WTC11 (cell line): ENCODE data around the gene DEFB132. TPM values are rescaled to one million over a fixed set of nuclear protein-coding genes. Genes with fewer than 3 reads are reported as not detected.

Experiments used
- ATAC-seq: fragments of 200-7000 bp; cut with Tn5 transposase; 2 replicates; pipeline ENCODE4 v1.10.0; 2021; ENCODE audit warnings: mild to moderate bottlenecking, moderate library complexity
- CTCF ChIA-PET: fragments of 300-600 bp; sonication (Branson Sonifier 250); formaldehyde crosslinking; loops from one replicate; lab custom pipeline; 2021; ENCODE audit warnings: antibody characterized with exemption; lab: Charles Lee
- POLR2A ChIA-PET: fragments of 350-600 bp; sonication (Branson Sonifier 250); formaldehyde crosslinking; loops from one replicate; lab custom pipeline; 2021; ENCODE audit warnings: antibody characterized with exemption; lab: Charles Lee
- DNase-seq: peaks from one replicate; pipeline ENCODE4 v3.0.0; 2021; ENCODE audit warnings: low spot score
- H3K27ac Mint-ChIP-seq: 2 replicates; pipeline ENCODE4 v1.8.0; 2021; ENCODE audit warnings: mixed read lengths
- H3K27me3 Mint-ChIP-seq: 2 replicates; pipeline ENCODE4 v1.8.0; 2021; ENCODE audit warnings: low read depth, mild to moderate bottlenecking, moderate library complexity, mixed read lengths
- H3K36me3 Mint-ChIP-seq: 2 replicates; pipeline ENCODE4 v1.8.0; 2021; ENCODE audit warnings: mixed read lengths
- H3K4me1 Mint-ChIP-seq: 2 replicates; pipeline ENCODE4 v1.8.0; 2022; ENCODE audit warnings: mixed read lengths
- H3K4me3 Mint-ChIP-seq: 2 replicates; pipeline ENCODE4 v1.8.0; 2021; ENCODE audit warnings: mild to moderate bottlenecking, moderate library complexity, mixed read lengths
- H3K9me3 Mint-ChIP-seq: 2 replicates; pipeline ENCODE4 v1.8.0; 2021; ENCODE audit warnings: mixed read lengths
- E2F4 ChIP-seq: sonication (generic); formaldehyde crosslinking; IDR thresholded peaks from 2 replicates; pipeline ENCODE4 v1.8.1; 2022; ENCODE audit warnings: low read depth, mild to moderate bottlenecking, moderate library complexity, missing genetic modification reagents, borderline replicate concordance
- FOXJ3 ChIP-seq: sonication (generic); formaldehyde crosslinking; IDR thresholded peaks from 2 replicates; pipeline ENCODE4 v1.9.0; 2021; ENCODE audit warnings: missing genetic modification reagents, mild to moderate bottlenecking, borderline replicate concordance
- KAT7 ChIP-seq: sonication (generic); formaldehyde crosslinking; IDR thresholded peaks from 2 replicates; pipeline ENCODE4 v1.8.1; 2023; ENCODE audit warnings: missing genetic modification reagents, mild to moderate bottlenecking, borderline replicate concordance
- NR2C2 ChIP-seq: sonication (generic); formaldehyde crosslinking; IDR thresholded peaks from 2 replicates; pipeline ENCODE4 v1.8.0; 2022; ENCODE audit warnings: mild to moderate bottlenecking, missing genetic modification reagents
- RELA ChIP-seq: sonication (generic); formaldehyde crosslinking; IDR thresholded peaks from 2 replicates; pipeline ENCODE4 v1.8.1; 2022; ENCODE audit warnings: missing genetic modification reagents, mild to moderate bottlenecking, borderline replicate concordance
- STAT6 ChIP-seq: sonication (generic); formaldehyde crosslinking; conservative IDR thresholded peaks from 2 replicates; pipeline ENCODE4 v1.8.1; 2023; ENCODE audit warnings: mild to moderate bottlenecking, low read depth, missing genetic modification reagents, moderate library complexity
- ZNF219 ChIP-seq: sonication (generic); formaldehyde crosslinking; IDR thresholded peaks from 2 replicates; pipeline ENCODE4 v1.8.0; 2023; ENCODE audit warnings: missing genetic modification reagents, mild to moderate bottlenecking, borderline replicate concordance
- ZNF532 ChIP-seq: fragments of 250-450 bp; sonication (Bioruptor Pico); IDR thresholded peaks from 2 replicates; pipeline ENCODE4 v1.9.0; 2021; ENCODE audit warnings: mild to moderate bottlenecking, borderline replicate concordance
- total RNA-seq: library from RNA; stranded (reverse); gene quantifications from 3 replicates; pipeline ENCODE4 v1.2.3, GENCODE V29; 2021
- TF ChIP-seq, protein P1 (sequence below): sonication (generic); formaldehyde crosslinking; IDR thresholded peaks from 2 replicates; pipeline ENCODE4 v1.8.1; 2022; ENCODE audit warnings: missing genetic modification reagents, borderline replicate concordance
- TF ChIP-seq, protein P2 (sequence below): sonication (generic); formaldehyde crosslinking; IDR thresholded peaks from 2 replicates; pipeline ENCODE4 v1.8.1; 2023; ENCODE audit warnings: mild to moderate bottlenecking, missing genetic modification reagents

Gene DEFB132
- total RNA-seq, 1 experiment from 2014 or later, result not detected

- no peak for DNase-seq
- peaks cover 77% of the 10 kb centered on the region for H3K27me3 Mint-ChIP-seq
Observed at GRCh38 chr20:219290-220115, 38.0 kb upstream of the DEFB132 start.

More at GRCh38 chr20:219290-220115, 38.0 kb upstream of the DEFB132 start:
- Mint-ChIP-seq H3K36me3 (no peaks in the 10 kb centered on the region), H3K9me3 (no peaks in the 10 kb centered on the region), H3K4me3 (no peak overlapping the region), H3K4me1 (no peaks in the 10 kb centered on the region), H3K27ac (no peak overlapping the region)
- ChIA-PET CTCF (interaction anchor here (0.6 to 1.5 kb wide), 7 partner anchors 44 to 212 kb away, joined by 3 to 4 read pairs (median 3); no protein-coding TSS in a partner anchor), POLR2A (no interaction called here)
- no peak for TF ChIP-seq RELA
- TF ChIP-seq, protein P1, sequence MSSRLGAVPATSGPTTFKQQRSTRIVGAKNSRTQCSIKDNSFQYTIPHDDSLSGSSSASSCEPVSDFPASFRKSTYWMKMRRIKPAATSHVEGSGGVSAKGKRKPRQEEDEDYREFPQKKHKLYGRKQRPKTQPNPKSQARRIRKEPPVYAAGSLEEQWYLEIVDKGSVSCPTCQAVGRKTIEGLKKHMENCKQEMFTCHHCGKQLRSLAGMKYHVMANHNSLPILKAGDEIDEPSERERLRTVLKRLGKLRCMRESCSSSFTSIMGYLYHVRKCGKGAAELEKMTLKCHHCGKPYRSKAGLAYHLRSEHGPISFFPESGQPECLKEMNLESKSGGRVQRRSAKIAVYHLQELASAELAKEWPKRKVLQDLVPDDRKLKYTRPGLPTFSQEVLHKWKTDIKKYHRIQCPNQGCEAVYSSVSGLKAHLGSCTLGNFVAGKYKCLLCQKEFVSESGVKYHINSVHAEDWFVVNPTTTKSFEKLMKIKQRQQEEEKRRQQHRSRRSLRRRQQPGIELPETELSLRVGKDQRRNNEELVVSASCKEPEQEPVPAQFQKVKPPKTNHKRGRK (CRISPR knock-in tag), result no peak
- TF ChIP-seq, protein P2, sequence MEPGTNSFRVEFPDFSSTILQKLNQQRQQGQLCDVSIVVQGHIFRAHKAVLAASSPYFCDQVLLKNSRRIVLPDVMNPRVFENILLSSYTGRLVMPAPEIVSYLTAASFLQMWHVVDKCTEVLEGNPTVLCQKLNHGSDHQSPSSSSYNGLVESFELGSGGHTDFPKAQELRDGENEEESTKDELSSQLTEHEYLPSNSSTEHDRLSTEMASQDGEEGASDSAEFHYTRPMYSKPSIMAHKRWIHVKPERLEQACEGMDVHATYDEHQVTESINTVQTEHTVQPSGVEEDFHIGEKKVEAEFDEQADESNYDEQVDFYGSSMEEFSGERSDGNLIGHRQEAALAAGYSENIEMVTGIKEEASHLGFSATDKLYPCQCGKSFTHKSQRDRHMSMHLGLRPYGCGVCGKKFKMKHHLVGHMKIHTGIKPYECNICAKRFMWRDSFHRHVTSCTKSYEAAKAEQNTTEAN (CRISPR knock-in tag), result no peak
- no peak for TF ChIP-seq ZNF219 (CRISPR knock-in tag)
- TF ChIP-seq FOXJ3 (CRISPR knock-in tag), result no peak
- no peak for TF ChIP-seq ZNF532 (CRISPR knock-in tag)
- no peak for TF ChIP-seq STAT6
- no peak for TF ChIP-seq NR2C2 (CRISPR knock-in tag)
- TF ChIP-seq KAT7, result no peak
- TF ChIP-seq E2F4 (CRISPR knock-in tag), result no peak
- ATAC-seq, result peak; percentile 90
